Measurements from ENCODE around the gene CD247.

The CD247 gene

DNA sequence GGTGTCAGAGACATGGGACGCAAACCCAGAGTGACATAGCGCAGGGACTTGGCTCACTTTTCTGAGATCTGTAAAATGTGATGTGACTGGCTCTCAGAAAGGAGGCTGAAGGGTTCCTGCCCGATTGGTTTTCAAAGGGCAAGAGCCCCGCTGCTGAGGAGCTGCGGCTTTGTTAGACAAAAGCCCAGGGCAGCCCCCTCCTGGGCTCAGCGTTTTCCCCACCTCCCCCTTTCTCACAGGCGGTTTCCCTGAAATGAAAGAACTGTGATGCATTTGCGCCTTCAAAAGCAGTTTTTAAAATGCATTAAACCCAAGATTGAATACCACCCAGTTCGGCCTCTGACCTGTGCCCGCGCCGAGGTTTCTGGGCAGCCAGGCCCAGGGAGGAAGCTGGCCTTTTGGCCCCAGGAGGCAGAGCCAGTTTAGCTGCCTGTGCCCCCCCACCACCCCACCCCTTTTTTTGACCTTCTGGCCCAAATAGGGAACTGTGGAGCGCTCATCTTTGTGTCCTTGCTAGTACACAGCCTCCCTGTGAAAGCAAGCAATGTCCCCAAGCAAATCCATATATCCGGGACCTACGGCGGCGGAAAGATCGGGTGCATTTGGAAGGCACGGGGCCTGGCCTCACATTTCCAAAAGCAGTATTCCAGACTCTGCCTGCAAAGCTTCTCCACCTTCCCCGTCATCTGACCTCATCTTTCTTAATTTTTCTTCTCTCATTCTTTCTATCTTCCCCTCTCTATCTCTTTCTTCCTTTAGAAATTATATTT is 28.6 kb downstream of the CD247 start:
- no peak for DNase-seq

DNA sequence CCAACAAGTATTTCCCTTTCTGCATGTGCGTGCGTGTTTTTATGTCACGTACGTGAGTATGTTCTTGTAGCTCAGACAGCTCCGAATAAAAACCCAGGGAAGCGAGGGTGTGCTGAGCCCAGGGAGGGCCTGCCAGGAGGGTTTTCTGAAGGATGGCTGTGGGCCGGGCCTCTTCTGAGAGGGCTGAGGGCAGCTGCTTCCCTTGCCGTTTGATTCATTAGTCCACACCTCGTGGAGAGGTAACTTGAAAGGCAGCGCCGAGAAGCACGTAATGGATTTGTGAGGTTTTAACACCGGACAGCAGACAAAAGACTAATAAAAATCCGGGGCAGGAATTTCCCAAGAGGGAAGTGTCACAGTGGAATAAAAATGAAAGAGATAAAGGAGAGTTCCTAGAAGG is 29.5 kb downstream of the CD247 start:
- DNase-seq: no peak

DNA sequence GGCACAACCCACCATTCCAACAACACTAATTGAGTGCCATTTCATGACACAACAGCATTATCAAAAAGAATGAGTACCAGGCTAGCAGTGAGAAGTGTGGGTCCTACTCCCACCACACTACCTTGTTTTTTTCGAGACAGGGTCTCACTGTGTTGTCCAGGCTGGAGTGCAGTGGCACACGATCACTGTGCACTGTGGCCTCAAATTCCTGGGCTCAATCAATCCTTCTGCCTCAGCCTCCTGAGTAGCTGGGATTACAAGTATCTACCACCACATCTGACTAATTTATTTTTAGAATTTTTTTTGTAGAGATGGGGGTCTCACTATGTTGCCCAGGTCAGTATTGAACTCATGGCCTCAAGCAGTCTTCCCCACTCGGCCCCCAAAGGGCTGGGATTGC is 30.7 kb downstream of the CD247 start:
- DNase-seq: no peak

DNA sequence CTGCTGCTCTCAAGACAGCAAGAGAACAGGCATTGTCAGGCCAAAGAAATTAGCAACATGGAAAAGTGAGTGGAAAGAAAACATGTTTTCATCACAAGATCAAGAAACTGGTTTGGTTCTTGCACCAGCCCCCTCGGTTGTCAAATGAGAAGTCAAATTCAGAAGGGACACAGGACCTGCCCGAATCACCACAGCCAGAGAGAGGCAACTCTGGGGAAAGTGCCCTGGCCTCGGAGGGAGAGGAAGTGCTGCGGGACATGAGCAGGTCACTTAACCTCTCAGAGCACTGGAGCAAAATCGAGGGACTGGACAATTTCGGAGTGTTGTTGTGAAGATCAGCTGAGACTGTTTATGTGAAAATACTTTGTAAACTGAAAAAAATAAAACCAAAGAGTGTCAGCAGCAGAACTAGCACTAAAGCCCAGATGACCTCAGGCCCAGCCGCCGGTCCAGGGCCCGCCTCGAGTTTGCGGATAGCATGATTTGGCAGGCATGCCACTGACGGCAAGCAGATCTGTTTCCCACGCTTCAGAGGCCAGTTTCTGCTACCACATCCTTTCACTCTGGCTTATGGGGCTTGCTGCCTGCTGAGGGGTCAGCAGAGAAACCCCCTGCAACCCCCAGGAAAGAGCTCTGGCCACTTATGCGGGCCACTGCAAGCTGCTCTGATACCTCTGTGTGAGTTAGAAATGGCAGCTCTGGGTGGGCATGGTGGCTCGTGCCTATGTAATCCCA is 32.1 kb downstream of the CD247 start:
- no peak for DNase-seq

- no peak for DNase-seq
Observed at GRCh38 chr1:167484726-167485502, 33.4 kb downstream of the CD247 start.

DNA sequence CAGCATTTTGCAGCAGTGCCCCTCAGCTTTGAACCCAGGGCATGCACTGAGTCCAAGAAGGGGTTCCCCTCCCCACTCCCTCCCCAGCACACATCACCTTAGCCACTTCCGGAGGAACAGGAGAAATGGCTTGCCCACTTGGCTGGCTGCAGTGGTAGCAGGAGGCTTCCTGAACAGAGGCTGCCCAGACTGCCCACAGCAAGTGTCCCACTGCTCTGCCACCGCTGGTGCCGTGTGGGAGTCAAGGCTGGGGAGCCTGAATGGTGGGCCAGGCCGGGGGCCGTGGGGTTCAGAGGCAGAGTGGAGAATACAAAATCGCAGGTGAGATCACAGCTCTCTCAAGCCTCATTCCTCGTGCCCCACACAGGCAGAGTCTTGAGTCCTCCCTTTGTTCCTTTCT is 34.5 kb downstream of the CD247 start:
- DNase-seq: no peak

- no peak for DNase-seq
Observed at GRCh38 chr1:167482184-167482583, 36.1 kb downstream of the CD247 start.

- no peak for DNase-seq
Observed at GRCh38 chr1:167479331-167479979, 38.9 kb downstream of the CD247 start.

GRCh38 chr1:167477986-167478385 is 40.3 kb downstream of the CD247 start:
- DNase-seq: no peak

GRCh38 chr1:167476061-167476460 is 42.3 kb downstream of the CD247 start:
- no peak for DNase-seq

- DNase-seq: no peak
Observed at GRCh38 chr1:167474191-167474641, 44.1 kb downstream of the CD247 start.

- DNase-seq: no peak
Observed at GRCh38 chr1:167473761-167474160, 44.6 kb downstream of the CD247 start.

DNA sequence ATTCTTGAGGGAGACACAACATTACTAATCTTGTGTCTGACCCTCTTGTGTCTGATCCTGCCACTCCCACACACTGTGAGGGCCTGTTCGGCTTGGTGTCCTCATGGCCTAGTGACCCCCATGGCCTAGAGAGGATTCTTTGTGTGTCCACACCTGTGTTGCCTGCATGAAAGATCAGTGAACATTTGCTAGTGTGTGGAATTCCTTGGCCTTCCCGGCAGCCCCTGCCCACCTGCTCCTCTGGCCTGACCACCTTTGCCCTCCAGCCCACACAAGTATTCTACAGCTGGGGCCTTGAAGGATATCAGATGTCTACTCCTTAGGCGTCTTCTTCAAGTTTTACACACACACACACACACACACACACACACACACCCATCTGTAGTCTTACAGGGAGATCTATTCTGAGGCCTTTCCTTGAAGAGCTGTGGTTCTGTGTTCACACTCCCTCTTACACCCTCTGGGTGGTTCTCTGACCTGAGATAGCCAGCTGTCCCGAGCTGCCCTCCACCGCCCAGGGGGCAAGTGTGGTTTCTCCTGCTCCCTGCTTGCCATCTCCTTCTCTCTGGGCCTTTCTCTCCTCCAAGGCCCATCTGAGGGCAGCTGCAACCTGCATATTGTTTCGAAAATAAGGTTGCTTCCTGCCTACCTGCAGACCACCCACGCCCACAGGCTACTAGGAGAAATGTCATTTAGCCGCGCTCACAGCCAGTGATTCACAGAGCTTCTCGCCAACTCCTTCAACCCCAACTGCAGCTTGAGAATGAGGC is 45.4 kb downstream of the CD247 start:
- peak in 1 of 51 donors; percentile 10 for DNase-seq

DNA sequence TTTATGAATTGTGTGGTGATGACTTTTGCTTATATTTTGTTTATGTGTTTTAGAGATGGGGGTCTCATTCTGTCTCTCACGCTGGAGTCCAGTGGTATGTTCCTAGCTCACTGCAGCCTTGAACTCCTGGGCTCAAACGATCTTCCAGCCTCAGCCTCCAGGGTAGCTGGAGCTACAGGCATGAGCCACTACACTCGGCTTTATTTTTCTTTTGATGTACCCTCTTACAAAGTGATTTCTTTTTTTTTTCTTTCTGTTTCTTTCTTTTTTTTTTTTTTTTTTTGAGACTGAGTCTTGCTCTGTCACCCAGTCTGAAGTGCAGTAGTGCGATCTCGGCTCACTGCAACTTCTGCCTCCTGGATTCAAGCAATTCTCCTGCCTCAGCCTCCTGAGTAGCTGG is 46.8 kb downstream of the CD247 start:
- DNase-seq: no peak

- no peak for DNase-seq
Observed at GRCh38 chr1:167469280-167469965, 48.9 kb downstream of the CD247 start.

DNA sequence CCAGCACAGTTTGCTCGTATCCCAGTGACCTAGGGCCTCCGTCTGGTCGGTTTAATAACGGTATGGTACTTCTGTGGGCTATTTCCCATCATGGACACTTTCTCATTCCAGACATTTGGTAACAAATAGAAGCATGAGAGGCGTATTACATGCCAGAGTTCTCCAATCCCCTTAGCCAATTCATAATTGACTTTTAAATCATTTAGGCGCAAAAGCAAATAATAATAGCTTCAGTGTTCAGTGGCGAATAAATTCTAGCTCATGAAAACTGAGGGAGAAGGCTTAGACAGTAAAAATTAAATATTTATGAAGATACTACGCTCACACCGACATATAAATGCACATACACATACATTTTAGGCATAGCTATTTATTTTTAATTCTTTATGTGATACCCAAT is 50.6 kb downstream of the CD247 start:
- DNase-seq: no peak

DNA sequence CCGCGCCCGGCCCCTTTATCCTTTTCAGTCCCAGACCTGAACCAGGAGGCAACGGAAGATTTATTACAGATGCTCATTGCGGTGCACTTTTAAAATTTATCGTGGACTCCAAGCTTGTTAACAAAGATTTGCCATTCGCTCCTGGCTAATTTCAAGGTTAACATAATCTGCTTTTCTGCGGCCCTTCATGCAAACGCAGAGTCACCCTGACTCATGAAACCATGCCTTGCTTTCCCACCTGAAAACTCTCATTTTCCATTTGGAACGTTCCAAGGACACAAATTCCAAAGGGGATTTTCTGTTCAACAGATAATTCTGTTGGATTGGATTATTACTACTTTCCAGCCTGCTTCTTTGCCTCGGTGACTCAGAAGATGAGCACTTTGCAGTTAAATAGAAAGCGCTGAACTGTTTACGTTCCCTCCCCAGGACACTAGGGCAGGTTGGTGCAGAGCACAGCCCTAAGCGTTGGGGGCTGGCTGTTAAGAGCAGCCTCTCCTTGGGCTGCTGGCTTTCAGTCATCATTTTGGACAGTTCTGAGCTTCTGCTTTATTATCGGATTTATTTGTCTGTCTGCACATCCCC is 51.1 kb downstream of the CD247 start:
- no peak for DNase-seq

GRCh38 chr1:167465743-167466142 is 52.6 kb downstream of the CD247 start:
- DNase-seq: no peak

GRCh38 chr1:167465018-167465417 is 53.3 kb downstream of the CD247 start:
- no peak for DNase-seq

All from hypothalamus (tissue), 51 donors.